GM23338 (cell line): ENCODE results near the gene ABHD14A. TPM values are rescaled to one million over a fixed set of nuclear protein-coding genes. Genes with fewer than 3 reads are reported as not detected.

Experiments
- ATAC-seq: fragments of 200-7000 bp; cut with Tn5 transposase; 3 replicates; pipeline ENCODE4 v1.9.1; 2020
- DNase-seq: peaks from one replicate; pipeline ENCODE4 v3.0.0-alpha.2; 2015; ENCODE audit warnings: low spot score
- H2AFZ ChIP-seq: fragments of 200-600 bp; sonication (generic); 2 replicates; pipeline ENCODE4 v1.8.0; 2016; ENCODE audit warnings: antibody characterized with exemption, mild to moderate bottlenecking, moderate library complexity
- H3F3A ChIP-seq: fragments of 200-600 bp; sonication (generic); replicated peaks from 2 replicates; pipeline ENCODE4 v1.8.0; 2017; ENCODE audit warnings: antibody characterized with exemption, mixed run types, low read depth
- H3K27ac ChIP-seq: fragments of 200-600 bp; sonication (generic); 2 replicates; pipeline ENCODE4 v1.6.1; 2016; ENCODE audit warnings: low read depth
- H3K27me3 ChIP-seq: fragments of 200-600 bp; sonication (generic); 2 replicates; pipeline ENCODE4 v1.8.0; 2016; ENCODE audit warnings: mild to moderate bottlenecking, mixed run types, moderate library complexity; ENCODE audit not compliant: insufficient read depth
- H3K36me3 ChIP-seq: fragments of 200-600 bp; sonication (generic); 2 replicates; pipeline ENCODE4 v1.8.0; 2016; ENCODE audit warnings: mild to moderate bottlenecking; ENCODE audit not compliant: insufficient read depth
- H3K4me1 ChIP-seq: fragments of 200-600 bp; sonication (generic); 2 replicates; pipeline ENCODE4 v1.8.0; 2016; ENCODE audit warnings: mild to moderate bottlenecking, moderate library complexity; ENCODE audit not compliant: insufficient read depth
- H3K4me2 ChIP-seq: fragments of 200-600 bp; sonication (generic); 2 replicates; pipeline ENCODE4 v1.7.1; 2017; ENCODE audit warnings: mixed run types
- H3K4me3 ChIP-seq: fragments of 200-600 bp; sonication (generic); 2 replicates; pipeline ENCODE4 v1.6.1; 2016; ENCODE audit warnings: mixed run types
- H3K79me2 ChIP-seq: fragments of 200-600 bp; sonication (generic); replicated peaks from 2 replicates; pipeline ENCODE4 v1.8.0; 2017; ENCODE audit warnings: mild to moderate bottlenecking; ENCODE audit not compliant: insufficient read depth
- H3K9me2 ChIP-seq: fragments of 200-600 bp; sonication (generic); 2 replicates; pipeline ENCODE4 v1.8.0; 2017; ENCODE audit not compliant: insufficient read depth
- H4K20me1 ChIP-seq: fragments of 200-600 bp; sonication (generic); replicated peaks from 2 replicates; pipeline ENCODE4 v1.8.0; 2017; ENCODE audit warnings: mild to moderate bottlenecking; ENCODE audit not compliant: insufficient read depth
- H3K27ac Mint-ChIP-seq: 2 replicates; pipeline ENCODE4 v1.8.0; 2020; ENCODE audit warnings: inconsistent platforms, mild to moderate bottlenecking, moderate library complexity, mixed read lengths
- H3K27me3 Mint-ChIP-seq: 3 replicates; pipeline ENCODE4 v1.8.0; 2022; ENCODE audit warnings: low read depth, mild to moderate bottlenecking, moderate library complexity, mixed read lengths, inconsistent platforms; ENCODE audit not compliant: insufficient read depth, poor library complexity
- H3K36me3 Mint-ChIP-seq: 3 replicates; pipeline ENCODE4 v1.8.0; 2021; ENCODE audit warnings: low read depth, mild to moderate bottlenecking, inconsistent platforms, moderate library complexity, mixed read lengths
- H3K4me1 Mint-ChIP-seq: 3 replicates; pipeline ENCODE4 v1.8.0; 2020; ENCODE audit warnings: mild to moderate bottlenecking, inconsistent platforms, mixed read lengths
- H3K4me3 Mint-ChIP-seq: 3 replicates; pipeline ENCODE4 v1.8.0; 2021; ENCODE audit warnings: moderate library complexity, mild to moderate bottlenecking, inconsistent platforms, mixed read lengths
- H3K9me3 Mint-ChIP-seq: 3 replicates; pipeline ENCODE4 v1.8.0; 2020; ENCODE audit warnings: moderate library complexity, mild to moderate bottlenecking, inconsistent platforms, mixed read lengths
- CREB1 ChIP-seq: fragments of 250-450 bp; sonication (Bioruptor Pico); IDR thresholded peaks from 2 replicates; pipeline ENCODE4 v1.5.0; 2020; ENCODE audit warnings: low read depth, mild to moderate bottlenecking, moderate library complexity
- CTCF ChIP-seq, 2 experiments: fragments of 200-600 bp in 1 of 2; sonication (generic) in 1 of 2; conservative IDR thresholded peaks; 2 replicates each; pipeline versions ENCODE4 v1.5.1 to v1.6.1; 2016 to 2017; ENCODE audit warnings: antibody characterized with exemption in 2 of 2, low read depth in 2 of 2, mild to moderate bottlenecking in 2 of 2, moderate library complexity in 1 of 2
- ETS1 ChIP-seq: IDR thresholded peaks from 2 replicates; pipeline ENCODE4 v1.6.1; 2016; ENCODE audit warnings: antibody characterized with exemption
- EZH2 ChIP-seq: fragments of 200-600 bp; sonication (generic); IDR thresholded peaks from one replicate; pipeline ENCODE4 v1.8.0; 2017; ENCODE audit warnings: antibody characterized with exemption, mild to moderate bottlenecking, low read depth; ENCODE audit not compliant: unreplicated experiment
- EZH2phosphoT487 ChIP-seq: fragments of 200-600 bp; sonication (generic); IDR thresholded peaks from one replicate; pipeline ENCODE4 v1.8.1; 2018; ENCODE audit warnings: antibody characterized with exemption; ENCODE audit not compliant: unreplicated experiment
- JUNB ChIP-seq: IDR thresholded peaks from one replicate; pipeline ENCODE4 v1.6.1; 2016; ENCODE audit warnings: antibody characterized with exemption; ENCODE audit not compliant: unreplicated experiment
- NANOG ChIP-seq: IDR thresholded peaks from 2 replicates; pipeline ENCODE4 v1.6.1; 2016; ENCODE audit warnings: antibody characterized with exemption, borderline replicate concordance
- POLR2AphosphoS5 ChIP-seq: IDR thresholded peaks from 2 replicates; pipeline ENCODE4 v1.6.1; 2016; ENCODE audit warnings: antibody characterized with exemption, low read depth
- REST ChIP-seq: IDR thresholded peaks from one replicate; pipeline ENCODE4 v1.6.1; 2018; ENCODE audit warnings: antibody characterized with exemption; ENCODE audit not compliant: unreplicated experiment
- STAT1 ChIP-seq: IDR thresholded peaks from one replicate; pipeline ENCODE4 v1.6.1; 2016; ENCODE audit warnings: antibody characterized with exemption; ENCODE audit not compliant: unreplicated experiment
- ZNF114 ChIP-seq: fragments of 250-450 bp; sonication (Bioruptor Pico); IDR thresholded peaks from 2 replicates; pipeline ENCODE4 v1.5.0; 2020; ENCODE audit warnings: mild to moderate bottlenecking, moderate library complexity
- ZNF331 ChIP-seq: fragments of 250-450 bp; sonication (Bioruptor Pico); IDR thresholded peaks from 2 replicates; pipeline ENCODE4 v1.5.0; 2020; ENCODE audit warnings: low read depth, mild to moderate bottlenecking, moderate library complexity
- ZNF462 ChIP-seq: fragments of 250-450 bp; sonication (Bioruptor Pico); IDR thresholded peaks from 2 replicates; pipeline ENCODE4 v1.5.0; 2020; ENCODE audit warnings: mild to moderate bottlenecking, moderate library complexity
- polyA plus RNA-seq: library from polyadenylated mRNA; unstranded; fragments of >200 nt; fragmentation: Nextera tagmentation; extraction: Ambion mirVana; gene quantifications from 2 replicates; pipeline ENCODE4 v1.2.1, GENCODE V29; 2016
- total RNA-seq: library from RNA; depleted of rRNA; stranded (reverse); fragments of >200 nt; shearing (Covaris generic); gene quantifications from 2 replicates; pipeline ENCODE4 v1.2.3, GENCODE V29; 2014

ABHD14A gene
- total and polyA plus RNA-seq, 2 experiments from 2014 or later: 7.8 to 12.7 TPM

- H3K27me3 Mint-ChIP-seq: peaks cover 2% of the 10 kb centered on the region
- Histone ChIP-seq H2AFZ (no peak overlapping the region), H4K20me1 (peaks cover 1% of the 10 kb centered on the region), H3K4me1 (no peaks in the 10 kb centered on the region), H3K36me3 (peaks cover 7% of the 10 kb centered on the region), H3F3A (no peaks in the 10 kb centered on the region), H3K9me2 (no peaks in the 10 kb centered on the region), H3K79me2 (no peaks in the 10 kb centered on the region), H3K4me3 (no peak overlapping the region), H3K27me3 (no peaks in the 10 kb centered on the region), H3K27ac (no peak overlapping the region), H3K4me2 (no peak overlapping the region)
- H3K4me3 Mint-ChIP-seq: no peak overlapping the region
- no peaks in the 10 kb centered on the region for H3K9me3 Mint-ChIP-seq
- no peak for TF ChIP-seq CREB1 (CRISPR knock-in tag)
- no peak for TF ChIP-seq STAT1
- no peak for TF ChIP-seq ETS1
- TF ChIP-seq EZH2: no peak
- no peak for TF ChIP-seq NANOG
- no peak for TF ChIP-seq JUNB
- TF ChIP-seq CTCF (conservative IDR thresholded peaks at IDR 0.05; ENCODE audit: low read depth in 2 of 2): no peak
- no peak for TF ChIP-seq EZH2phosphoT487
- TF ChIP-seq ZNF114 (CRISPR knock-in tag): no peak
- no peak for TF ChIP-seq REST
- no peak for TF ChIP-seq ZNF462 (CRISPR knock-in tag)
- no peak for TF ChIP-seq POLR2AphosphoS5
- no peak for TF ChIP-seq ZNF331
- H3K4me1 Mint-ChIP-seq: no peaks in the 10 kb centered on the region
- no peak for DNase-seq
- no peak for ATAC-seq
- peaks cover 58% of the 10 kb centered on the region for H3K36me3 Mint-ChIP-seq
- H3K27ac Mint-ChIP-seq: no peak overlapping the region
Observed at GRCh38 chr3:51931756-51932155, 43.1 kb upstream of the ABHD14A start.
